HEK293 (cell line): ENCODE results near the gene SUGP2.

Source experiments
- CTCF ChIA-PET: fragments of 350-600 bp; formaldehyde crosslinking; extraction: SDS; loops from one replicate; lab custom pipeline; 2021; ENCODE audit warnings: antibody characterized with exemption; lab: Yijun Ruan, JAX
- POLR2A ChIA-PET: fragments of 300-600 bp; formaldehyde crosslinking; extraction: SDS; loops from one replicate; lab custom pipeline; 2020; ENCODE audit warnings: antibody characterized with exemption, inconsistent platforms; lab: Yijun Ruan, JAX
- H3K27ac ChIP-seq: fragments of 200-500 bp; sonication (Bioruptor generic); 2 replicates; pipeline ENCODE4 v1.5.1; 2014; ENCODE audit warnings: low read depth, low read length, control low read depth, inconsistent platforms; ENCODE audit errors: extremely low read depth
- H3K36me3 ChIP-seq, 2 experiments: fragments of 200-500 bp in 1 of 2; sonication (Bioruptor generic) in 1 of 2; 1 replicate in 1 of 2; 2 replicates in 1 of 2; pipeline ENCODE4 v1.5.1; 2014 to 2017; ENCODE audit warnings: inconsistent platforms in 2 of 2, low read length in 2 of 2; ENCODE audit not compliant: control insufficient read depth in 2 of 2, insufficient read depth in 1 of 2
- H3K4me1 ChIP-seq: fragments of 200-500 bp; sonication (Bioruptor generic); 2 replicates; pipeline ENCODE4 v1.5.1; 2014; ENCODE audit warnings: mild to moderate bottlenecking, low read length, inconsistent platforms; ENCODE audit not compliant: control insufficient read depth, insufficient read depth
- H3K4me3 ChIP-seq: 2 replicates; pipeline ENCODE4 v1.5.1; 2011; ENCODE audit warnings: low read depth, mild to moderate bottlenecking, control low read depth, low read length, moderate library complexity
- H3K9me3 ChIP-seq: fragments of 200-500 bp; sonication (Bioruptor generic); 2 replicates; pipeline ENCODE4 v1.5.1; 2014; ENCODE audit warnings: low read depth, low read length, inconsistent platforms; ENCODE audit not compliant: control insufficient read depth, insufficient read depth
- GLIS1 ChIP-seq: fragments of 450-650 bp; formaldehyde crosslinking; IDR thresholded peaks from 2 replicates; pipeline ENCODE4 v1.5.1; 2016; ENCODE audit warnings: missing biosample characterization, missing genetic modification characterization
- INSM2 ChIP-seq: fragments of 450-650 bp; formaldehyde crosslinking; IDR thresholded peaks from 2 replicates; pipeline ENCODE4 v1.5.1; 2016; ENCODE audit warnings: missing biosample characterization, missing genetic modification characterization
- REST ChIP-seq: fragments of 450-650 bp; formaldehyde crosslinking; IDR thresholded peaks from 2 replicates; pipeline ENCODE4 v1.5.1; 2016; ENCODE audit warnings: missing biosample characterization, missing genetic modification characterization
- SP7 ChIP-seq: fragments of 450-650 bp; formaldehyde crosslinking; IDR thresholded peaks from 2 replicates; pipeline ENCODE4 v1.5.1; 2016; ENCODE audit warnings: missing biosample characterization, missing genetic modification characterization
- ZNF121 ChIP-seq: fragments of 450-650 bp; formaldehyde crosslinking; IDR thresholded peaks from 2 replicates; pipeline ENCODE4 v1.5.1; 2016; ENCODE audit warnings: missing biosample characterization, missing genetic modification characterization
- ZNF266 ChIP-seq: fragments of 450-650 bp; formaldehyde crosslinking; IDR thresholded peaks from 2 replicates; pipeline ENCODE4 v1.5.1; 2016; ENCODE audit warnings: missing biosample characterization, missing genetic modification characterization, low read depth
- ZNF280C ChIP-seq: fragments of 450-650 bp; formaldehyde crosslinking; IDR thresholded peaks from 2 replicates; pipeline ENCODE4 v1.5.1; 2016; ENCODE audit warnings: missing biosample characterization, missing genetic modification characterization
- ZNF362 ChIP-seq: fragments of 450-650 bp; formaldehyde crosslinking; IDR thresholded peaks from 2 replicates; pipeline ENCODE4 v1.5.1; 2016; ENCODE audit warnings: missing biosample characterization, missing genetic modification characterization
- ZNF518A ChIP-seq: fragments of 450-650 bp; formaldehyde crosslinking; conservative IDR thresholded peaks from 2 replicates; pipeline ENCODE4 v1.5.1; 2016; ENCODE audit warnings: low read depth, missing biosample characterization, missing genetic modification characterization
- ZNF692 ChIP-seq: fragments of 450-650 bp; formaldehyde crosslinking; IDR thresholded peaks from 2 replicates; pipeline ENCODE4 v1.5.1; 2016; ENCODE audit warnings: missing biosample characterization, missing genetic modification characterization
- ZNF843 ChIP-seq: fragments of 450-650 bp; formaldehyde crosslinking; IDR thresholded peaks from 2 replicates; pipeline ENCODE4 v1.5.1; 2016; ENCODE audit warnings: missing biosample characterization, missing genetic modification characterization

The SUGP2 gene

GRCh38 chr19:19074196-19074882, 41.0 kb upstream of the SUGP2 start (continued):
- TF ChIP-seq INSM2 (tag by site-specific recombination) (no peak), GLIS1 (tag by site-specific recombination) (no peak), SP7 (no peak; the same call in 1 of the 2 replicates), ZNF843 (peak; percentile 42), ZNF280C (tag by site-specific recombination) (no peak)

- Histone ChIP-seq H3K27ac (no peak overlapping the region), H3K4me3 (no peak overlapping the region), H3K9me3 (no peaks in the 10 kb centered on the region), H3K4me1 (peaks cover 5% of the 10 kb centered on the region; the same call in 1 of the 2 replicates), H3K36me3 (no peaks in the 10 kb centered on the region)
- ChIA-PET POLR2A (no interaction called here), CTCF (interaction anchor here (0.5 to 0.6 kb wide), 2 partner anchors 67 to 301 kb away, joined by 4 to 6 read pairs; no protein-coding TSS in a partner anchor)
- TF ChIP-seq ZNF362 (tag by site-specific recombination) (no peak), ZNF121 (0 out of 2 replicates have a peak, but pooled peaks have one; percentile 31)
These were observed 38.6 kb upstream of the SUGP2 start for GRCh38 chr19:19071897-19072296.

- Histone ChIP-seq H3K4me1 (peaks cover 10% of the 10 kb centered on the region), H3K9me3 (no peaks in the 10 kb centered on the region), H3K27ac (no peak overlapping the region), H3K36me3 (no peaks in the 10 kb centered on the region), H3K4me3 (no peak overlapping the region)
- ChIA-PET POLR2A (interaction anchor here (0.7 kb wide), 1 partner anchor 17 kb away, joined by 4 read pairs; no protein-coding TSS in a partner anchor), CTCF (interaction anchor here (0.6 kb wide), 3 partner anchors 9 to 1293 kb away, joined by 3 read pairs; no protein-coding TSS in a partner anchor)
- no peak for TF ChIP-seq ZNF266 (tag by site-specific recombination)
- TF ChIP-seq REST (tag by site-specific recombination) = no peak
- TF ChIP-seq ZNF518A (tag by site-specific recombination) = peak; percentile 69
- no peak for TF ChIP-seq ZNF692 (tag by site-specific recombination)
These were observed 35.6 kb upstream of the SUGP2 start for GRCh38 chr19:19068659-19069654.
